Measurements from ENCODE around the gene TRIP11.

Gene TRIP11

DNA sequence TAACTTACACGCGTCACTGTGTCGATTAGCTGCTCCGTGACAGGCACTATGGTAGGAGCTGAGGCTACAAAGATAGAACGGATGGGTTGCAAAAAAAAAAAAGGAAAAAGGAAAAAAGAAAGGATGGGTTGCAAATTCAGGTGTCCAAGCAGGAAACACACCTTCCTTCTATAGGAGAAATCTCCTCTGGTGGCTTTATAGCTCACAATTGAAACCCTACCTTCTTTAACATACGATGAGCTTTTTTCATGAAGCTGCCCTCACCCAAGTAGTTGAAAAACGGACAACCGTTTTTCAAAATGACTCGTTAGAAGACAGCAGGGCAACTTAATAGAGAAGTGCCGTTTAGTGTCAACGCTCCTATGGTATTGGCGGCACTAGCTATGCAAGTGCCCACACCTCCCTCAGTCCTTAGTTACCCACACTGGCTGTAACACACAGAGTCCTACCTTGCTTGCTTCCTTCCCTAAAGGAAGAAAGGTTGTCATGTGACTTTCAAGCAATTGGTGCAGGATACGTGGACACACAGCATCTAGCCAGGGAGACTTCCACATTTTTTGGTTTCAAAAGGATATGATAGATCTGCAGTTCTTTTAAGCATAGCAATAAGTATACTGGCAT is 682 bp upstream of the TRIP11 start:
- H3K4me3 ChIP-seq, result peak overlapping the region; percentile 76 to 96 (median 84)
- peaks cover 25 to 37% (median 33%) of the 10 kb centered on the region in 10 experiments for H3K4me1 ChIP-seq
- no peaks in the 10 kb centered on the region for H3K27me3 ChIP-seq
- H3K36me3 ChIP-seq, result peaks cover 7 to 27% (median 15%) of the 10 kb centered on the region in 11 experiments; a peak in 17 of 22 replicates
- peak overlapping the region; percentile 94 to 98 (median 95) for H3K27ac ChIP-seq
- no peak for TF ChIP-seq Cebpa-rat (IDR thresholded peaks at IDR 0.05)
- H3K9ac ChIP-seq, result peak overlapping the region; percentile 91 to 99 (median 95)
- H3K4me2 ChIP-seq, result peak overlapping the region; percentile 83 to 100 (median 90)
- H3K9me3 ChIP-seq (replicated peaks in 1 of 11), result peaks cover 10 to 18% (median 14%) of the 10 kb centered on the region in 11 experiments; a peak in 21 of 22 replicates
- H4K20me1 ChIP-seq, result peaks cover 19 to 39% (median 34%) of the 10 kb centered on the region in 11 experiments; a peak in 20 of 22 replicates

DNA sequence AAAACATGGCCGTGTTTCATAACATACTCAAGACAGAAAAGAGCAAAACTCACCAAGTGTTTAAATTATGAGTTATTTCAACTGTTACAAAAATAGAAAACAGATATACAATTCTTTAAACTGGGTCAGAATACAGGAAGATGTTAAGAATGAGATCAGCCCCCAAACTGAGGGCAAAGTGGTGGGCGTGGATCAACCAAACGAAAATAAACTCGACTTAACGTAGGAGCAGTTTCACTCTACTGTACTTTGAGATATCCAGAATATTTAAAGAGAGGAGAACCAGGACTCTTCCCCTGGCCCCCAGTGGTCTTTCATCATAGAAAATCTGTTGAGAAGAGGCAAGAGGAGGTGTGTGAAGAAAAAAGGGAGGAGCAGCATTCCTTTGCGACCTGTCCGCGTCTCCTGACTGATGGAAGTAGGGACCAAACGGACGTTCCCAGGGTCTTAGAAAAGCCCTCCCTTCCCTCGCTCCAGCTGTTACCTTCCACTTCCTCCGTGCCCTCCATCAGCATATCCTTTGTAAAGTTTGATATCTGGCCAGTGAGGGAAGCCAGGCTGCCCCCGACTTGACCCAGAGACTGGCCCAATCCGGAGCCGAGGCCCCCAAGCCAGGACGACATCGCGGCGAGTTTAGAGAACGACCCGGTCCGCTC is 668 bp downstream of the TRIP11 start:
- H3K27ac ChIP-seq, result peak overlapping the region; percentile 94 to 98 (median 95)
- peaks cover 21 to 51% (median 45%) of the 10 kb centered on the region in 11 experiments; a peak in 20 of 22 replicates for H4K20me1 ChIP-seq
- peak overlapping the region; percentile 91 to 99 (median 95) for H3K9ac ChIP-seq
- H3K36me3 ChIP-seq, result peaks cover 0 to 27% (median 18%) of the 10 kb centered on the region in 11 experiments; a peak in 17 of 22 replicates
- H3K4me1 ChIP-seq, result peaks cover 25 to 37% (median 33%) of the 10 kb centered on the region in 10 experiments
- no peak for TF ChIP-seq Cebpa-rat (IDR thresholded peaks at IDR 0.05)
- H3K9me3 ChIP-seq (replicated peaks in 1 of 11), result peaks cover 0 to 5% (median under 1%) of the 10 kb centered on the region in 11 experiments; a peak in 6 of 22 replicates
- no peaks in the 10 kb centered on the region for H3K27me3 ChIP-seq
- peak overlapping the region; percentile 81 to 100 (median 92) for H3K4me2 ChIP-seq
- peak overlapping the region; percentile 76 to 96 (median 84) for H3K4me3 ChIP-seq

DNA sequence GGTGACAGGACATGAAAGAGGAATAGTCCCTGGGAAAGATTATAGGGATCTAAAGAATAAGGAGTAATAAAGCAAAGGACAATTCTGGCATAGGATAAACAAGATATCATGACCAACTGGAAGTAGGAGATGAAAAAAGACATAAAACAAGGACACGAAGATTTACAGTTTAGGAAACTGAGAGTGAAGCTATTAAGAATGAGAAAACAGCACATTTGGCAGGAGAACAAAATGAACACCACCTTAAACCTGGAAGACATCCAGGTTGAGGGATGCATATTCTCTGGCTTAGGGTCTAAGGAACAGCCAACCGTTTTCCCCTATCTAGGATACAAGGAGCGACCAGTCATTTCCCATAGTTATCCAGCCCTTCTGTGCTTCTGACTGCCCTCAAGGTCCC is 1.9 kb downstream of the TRIP11 start:
- peaks cover 0 to 7% (median 0%) of the 10 kb centered on the region in 11 experiments; a peak in 1 of 22 replicates for H3K9me3 ChIP-seq (replicated peaks in 1 of 11)
- peak overlapping the region; percentile 76 to 96 (median 84) for H3K4me3 ChIP-seq
- H3K36me3 ChIP-seq, result peaks cover 2 to 37% (median 26%) of the 10 kb centered on the region in 11 experiments; a peak in 17 of 22 replicates
- peaks cover 28 to 62% (median 53%) of the 10 kb centered on the region in 11 experiments; a peak in 20 of 22 replicates for H4K20me1 ChIP-seq
- no peak overlapping the region; a peak in 1 of 22 replicates for H3K27ac ChIP-seq
- no peak for TF ChIP-seq Cebpa-rat (IDR thresholded peaks at IDR 0.05)
- peaks cover 25 to 37% (median 33%) of the 10 kb centered on the region in 10 experiments for H3K4me1 ChIP-seq
- peak overlapping the region; percentile 81 to 100 (median 92) for H3K4me2 ChIP-seq
- H3K9ac ChIP-seq, result peak overlapping the region; percentile 91 to 99 (median 95); a peak in 21 of 22 replicates
- no peaks in the 10 kb centered on the region for H3K27me3 ChIP-seq

DNA sequence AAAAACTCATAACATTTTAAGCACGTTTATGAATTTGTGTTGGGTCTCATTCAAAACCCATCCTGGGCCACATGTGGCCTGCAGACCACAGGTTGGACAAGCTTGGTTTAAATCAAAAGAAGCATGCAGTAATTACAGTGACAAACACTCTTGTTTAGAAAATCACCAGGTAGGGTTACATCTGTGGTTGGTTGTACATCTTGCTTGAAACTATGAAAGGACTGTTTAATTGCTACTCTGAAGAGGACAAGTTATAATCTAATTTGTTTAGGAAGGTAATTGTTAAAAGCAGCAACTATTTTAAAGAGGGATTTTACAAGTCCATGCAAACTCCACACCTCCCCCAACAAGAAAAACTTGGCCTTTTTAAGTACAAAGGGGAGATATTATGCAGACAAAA is 4.0 kb downstream of the TRIP11 start:
- Histone ChIP-seq H3K4me3 (no peak overlapping the region), H3K36me3 (peaks cover 21 to 58% (median 47%) of the 10 kb centered on the region in 11 experiments), H3K27me3 (no peaks in the 10 kb centered on the region), H3K4me1 (peaks cover 21 to 32% (median 28%) of the 10 kb centered on the region in 10 experiments), H3K9ac (no peak overlapping the region), H4K20me1 (peaks cover 28 to 62% (median 54%) of the 10 kb centered on the region in 11 experiments; a peak in 20 of 22 replicates), H3K4me2 (no peak overlapping the region), H3K9me3 (replicated peaks in 1 of 11) (peaks cover 0 to 7% (median 0%) of the 10 kb centered on the region in 11 experiments; a peak in 1 of 22 replicates), H3K27ac (no peak overlapping the region)
- no peak for TF ChIP-seq Cebpa-rat (IDR thresholded peaks at IDR 0.05)

DNA sequence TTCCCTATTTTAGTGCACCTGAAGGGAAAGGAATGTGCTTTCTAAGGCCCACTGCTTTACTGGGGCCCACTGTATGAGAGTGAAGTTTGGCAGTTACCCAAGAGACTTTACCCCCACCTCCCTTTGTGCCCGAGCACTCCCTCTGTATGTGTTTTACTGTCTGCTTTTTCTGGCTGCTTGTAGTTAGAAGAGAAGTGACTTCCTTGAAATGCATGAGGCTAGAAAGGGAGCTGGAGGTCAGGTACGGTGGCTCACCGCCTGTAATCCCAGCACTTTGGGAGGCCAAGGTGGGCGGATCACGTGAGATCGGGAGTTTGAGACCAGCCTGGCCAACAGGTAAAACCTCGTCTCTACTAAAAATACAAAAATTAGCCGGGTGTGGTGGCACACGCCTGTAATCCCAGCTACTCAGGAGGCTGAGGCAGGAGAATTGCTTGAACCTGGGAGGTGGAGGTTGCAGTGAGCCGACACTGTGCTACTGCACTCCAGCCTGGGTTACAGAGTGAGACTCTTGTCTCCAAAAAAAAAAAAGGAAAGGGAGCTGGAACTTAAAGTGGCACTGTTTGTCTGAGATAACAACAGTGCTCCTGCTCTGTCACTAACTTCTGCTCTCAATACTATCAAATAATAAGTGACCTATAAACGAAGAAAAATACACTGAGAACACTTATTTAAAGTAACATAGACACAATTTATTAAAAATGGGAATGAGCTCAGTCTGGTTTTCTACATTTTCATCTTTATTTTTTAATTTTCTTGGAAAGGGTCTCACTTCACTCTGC is 5.8 kb downstream of the TRIP11 start:
- peaks cover 28 to 62% (median 53%) of the 10 kb centered on the region in 11 experiments; a peak in 20 of 22 replicates for H4K20me1 ChIP-seq
- H3K9me3 ChIP-seq (replicated peaks in 1 of 11), result peaks cover 0 to 7% (median 0%) of the 10 kb centered on the region in 11 experiments; a peak in 1 of 22 replicates
- peaks cover 16 to 27% (median 22%) of the 10 kb centered on the region in 10 experiments for H3K4me1 ChIP-seq
- TF ChIP-seq Cebpa-rat (IDR thresholded peaks at IDR 0.05), result no peak
- H3K4me2 ChIP-seq, result no peak overlapping the region
- H3K4me3 ChIP-seq, result no peak overlapping the region
- no peaks in the 10 kb centered on the region for H3K27me3 ChIP-seq
- H3K36me3 ChIP-seq, result peaks cover 38 to 75% (median 64%) of the 10 kb centered on the region in 11 experiments
- H3K9ac ChIP-seq, result no peak overlapping the region
- no peak overlapping the region for H3K27ac ChIP-seq

DNA sequence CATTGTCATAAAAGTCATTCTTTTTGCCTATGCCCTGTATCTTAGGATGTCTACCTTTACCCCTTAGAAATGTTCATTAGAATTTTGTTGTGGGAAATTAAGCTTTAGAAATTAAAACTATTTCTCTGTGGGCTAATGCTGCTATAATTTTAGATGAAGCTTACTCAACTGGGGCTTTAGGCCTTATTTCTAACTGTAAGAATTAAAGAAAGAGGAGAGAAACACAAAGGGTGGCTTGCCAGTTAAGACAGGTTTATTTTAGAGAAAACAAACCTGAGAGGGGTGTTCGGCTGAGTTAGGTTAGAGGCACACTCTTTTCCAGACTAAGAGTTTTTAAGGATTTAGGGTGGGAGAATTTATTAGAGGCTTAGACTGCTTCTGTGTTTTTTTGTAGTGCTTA is 6.4 kb downstream of the TRIP11 start:
- Histone ChIP-seq H3K9ac (no peak overlapping the region), H3K27ac (no peak overlapping the region), H4K20me1 (peaks cover 28 to 61% (median 49%) of the 10 kb centered on the region in 11 experiments; a peak in 20 of 22 replicates), H3K4me1 (peaks cover 13 to 26% (median 20%) of the 10 kb centered on the region in 10 experiments), H3K4me3 (no peak overlapping the region), H3K4me2 (no peak overlapping the region), H3K27me3 (no peaks in the 10 kb centered on the region), H3K36me3 (peaks cover 43 to 82% (median 70%) of the 10 kb centered on the region in 11 experiments), H3K9me3 (replicated peaks in 1 of 11) (peaks cover 0 to 7% (median 0%) of the 10 kb centered on the region in 11 experiments; a peak in 1 of 22 replicates)
- no peak for TF ChIP-seq Cebpa-rat (IDR thresholded peaks at IDR 0.05)

DNA sequence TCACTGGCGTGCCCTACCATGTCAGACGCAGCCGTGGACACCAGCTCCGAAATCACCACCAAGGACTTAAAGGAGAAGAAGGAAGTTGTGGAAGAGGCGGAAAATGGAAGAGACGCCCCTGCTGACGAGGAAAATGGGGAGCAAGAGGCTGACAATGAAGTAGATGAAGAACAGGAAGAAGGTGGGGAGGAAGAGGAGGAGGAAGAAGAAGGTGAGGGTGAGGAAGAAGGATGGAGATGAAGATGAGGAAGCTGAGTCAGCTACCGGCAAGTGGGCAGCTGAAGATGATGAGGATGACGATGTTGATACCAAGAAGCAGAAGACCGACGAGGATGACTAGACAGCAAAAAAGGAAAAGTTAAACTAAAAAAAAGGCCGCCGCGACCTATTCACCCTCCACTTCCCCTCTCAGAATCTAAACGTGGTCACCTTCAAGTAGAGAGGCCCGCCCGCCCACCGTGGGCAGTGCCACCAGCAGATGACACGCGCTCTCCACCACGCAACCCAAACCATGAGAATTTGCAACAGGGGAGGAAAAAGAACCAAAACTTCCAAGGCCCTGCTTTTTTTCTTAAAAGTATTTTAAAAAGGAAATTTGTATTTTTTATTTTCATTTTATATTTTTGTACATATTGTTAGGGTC is 13.2 kb downstream of the TRIP11 start:
- H3K27ac ChIP-seq, result no peak overlapping the region
- no peak overlapping the region for H3K9ac ChIP-seq
- no peak for TF ChIP-seq Cebpa-rat (IDR thresholded peaks at IDR 0.05)
- no peak overlapping the region for H3K4me3 ChIP-seq
- H3K4me1 ChIP-seq, result peaks cover 0 to 22% (median 0%) of the 10 kb centered on the region in 10 experiments; a peak in 8 of 20 replicates
- peaks cover 0 to 50% (median 14%) of the 10 kb centered on the region in 11 experiments; a peak in 12 of 22 replicates for H4K20me1 ChIP-seq
- no peaks in the 10 kb centered on the region for H3K9me3 ChIP-seq (replicated peaks in 1 of 11)
- no peaks in the 10 kb centered on the region for H3K27me3 ChIP-seq
- H3K4me2 ChIP-seq, result 0 out of 22 replicates have a peak overlapping the region, but pooled peaks of 3 of the 11 experiments have one; percentile 4 to 13 (median 5)
- peaks cover 81 to 97% (median 90%) of the 10 kb centered on the region in 11 experiments for H3K36me3 ChIP-seq

DNA sequence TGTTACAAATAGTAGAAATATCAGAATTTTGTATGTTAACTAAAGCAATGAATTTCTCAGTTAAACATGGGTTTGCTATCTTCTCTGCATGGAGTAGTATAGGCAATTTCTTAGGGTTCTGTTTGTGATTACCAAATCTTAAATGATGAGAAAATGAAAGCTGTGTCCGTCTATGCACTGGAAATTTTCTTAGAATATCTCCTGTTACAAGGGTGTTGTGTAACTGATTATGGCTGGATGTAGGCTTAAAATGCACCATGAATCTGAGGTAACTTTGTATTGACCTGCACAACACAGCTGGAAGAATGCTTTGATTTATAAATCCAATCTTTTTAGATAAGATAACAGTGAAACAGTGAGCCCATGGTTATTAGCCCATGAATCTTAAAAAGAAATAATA is 17.8 kb downstream of the TRIP11 start:
- H3K9me3 ChIP-seq (replicated peaks in 1 of 11), result no peaks in the 10 kb centered on the region

More for the DNA sequence above, 17.8 kb downstream of the TRIP11 start:
- no peak overlapping the region for H3K4me3 ChIP-seq
- H3K27ac ChIP-seq, result no peak overlapping the region
- H3K9ac ChIP-seq, result no peak overlapping the region
- TF ChIP-seq Cebpa-rat (IDR thresholded peaks at IDR 0.05), result no peak
- no peak overlapping the region for H3K4me2 ChIP-seq
- peaks cover 0 to 56% (median 17%) of the 10 kb centered on the region in 11 experiments; a peak in 12 of 22 replicates for H4K20me1 ChIP-seq
- peaks cover 0 to 9% (median 0%) of the 10 kb centered on the region in 10 experiments; a peak in 7 of 20 replicates for H3K4me1 ChIP-seq
- peaks cover 80 to 100% (median 90%) of the 10 kb centered on the region in 11 experiments for H3K36me3 ChIP-seq
- no peaks in the 10 kb centered on the region for H3K27me3 ChIP-seq

Data from BLaER1 treated with 17β-estradiol and CSF1 and Interleukin-3, amounts not matched to agents 10 nM and 100 nM (cell line).